OCI-M1 (cell line): Measurements from ENCODE around the gene COQ10A.
"Not testable (repeated sequence)": the region's sequence is repeated elsewhere in the genome, so short reads cannot be mapped to it uniquely, and the experiment has no call there.

Source experiments
- DNase-seq: peaks from one replicate; lab custom pipeline; 2025; lab: John Stamatoyannopoulos, UW

Gene COQ10A

DNA sequence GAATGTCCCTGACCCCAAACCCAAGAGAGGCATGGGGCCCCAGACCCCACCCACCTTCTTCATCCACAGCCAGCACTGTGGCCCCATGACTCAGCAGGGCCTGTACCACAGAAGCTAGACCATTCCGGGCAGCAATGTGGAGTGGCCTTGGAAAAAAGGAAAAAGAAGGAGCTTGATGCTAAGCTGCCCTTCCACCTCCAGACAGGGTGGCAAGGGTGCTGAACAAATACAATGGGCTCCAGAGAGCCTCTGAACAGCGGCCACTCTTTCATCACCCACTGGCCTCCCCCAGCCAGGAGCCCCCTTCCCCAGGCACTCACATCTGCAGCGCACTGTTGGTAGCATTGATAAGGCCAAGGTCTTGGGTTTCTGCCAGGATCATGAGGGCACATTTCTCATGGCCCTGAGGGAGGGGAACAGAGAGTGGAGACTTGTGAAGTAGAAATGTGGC is 23.0 kb upstream of the COQ10A start:
- peak; percentile 91 for DNase-seq

DNA sequence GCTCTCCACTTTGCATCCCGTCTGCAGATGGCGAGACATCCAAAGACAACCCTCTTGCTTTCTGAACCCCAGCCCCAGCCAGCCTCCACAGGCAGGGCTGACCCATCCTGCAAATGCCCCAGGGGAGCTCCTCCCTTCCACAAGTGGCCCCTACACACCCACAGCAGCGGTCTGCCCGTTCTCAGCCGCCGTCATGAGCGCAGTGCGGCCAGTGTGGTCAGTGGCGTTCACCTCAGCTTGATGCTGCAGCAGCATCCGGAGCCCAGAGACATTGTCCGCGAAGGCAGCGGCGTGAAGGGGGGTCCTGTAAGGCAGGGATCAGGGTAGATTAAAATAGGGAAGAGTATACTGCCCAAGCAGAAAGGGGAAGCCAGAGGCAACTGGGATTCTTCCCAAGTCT is 22.2 kb upstream of the COQ10A start:
- DNase-seq, result no peak

DNA sequence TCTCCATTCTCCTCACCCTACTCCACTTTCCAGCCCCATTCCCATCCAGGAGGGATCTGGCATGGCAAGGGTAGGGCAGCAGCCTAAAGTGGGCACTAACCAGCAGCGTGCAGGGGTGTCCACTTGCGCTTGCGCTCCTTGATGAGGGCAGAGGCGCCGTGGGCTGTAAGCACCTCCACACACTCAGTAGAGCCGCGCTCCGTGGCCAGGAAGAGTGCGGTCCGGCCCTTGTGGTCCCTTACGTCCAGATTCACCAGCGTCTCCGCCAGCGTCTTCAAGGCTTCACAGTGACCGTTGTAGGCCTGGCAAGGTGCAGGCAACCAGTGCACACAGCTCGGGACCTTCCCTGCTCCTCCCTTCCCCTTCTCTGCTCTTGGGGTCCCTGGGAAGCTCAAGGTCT is 18.8 kb upstream of the COQ10A start:
- DNase-seq, result no peak

DNA sequence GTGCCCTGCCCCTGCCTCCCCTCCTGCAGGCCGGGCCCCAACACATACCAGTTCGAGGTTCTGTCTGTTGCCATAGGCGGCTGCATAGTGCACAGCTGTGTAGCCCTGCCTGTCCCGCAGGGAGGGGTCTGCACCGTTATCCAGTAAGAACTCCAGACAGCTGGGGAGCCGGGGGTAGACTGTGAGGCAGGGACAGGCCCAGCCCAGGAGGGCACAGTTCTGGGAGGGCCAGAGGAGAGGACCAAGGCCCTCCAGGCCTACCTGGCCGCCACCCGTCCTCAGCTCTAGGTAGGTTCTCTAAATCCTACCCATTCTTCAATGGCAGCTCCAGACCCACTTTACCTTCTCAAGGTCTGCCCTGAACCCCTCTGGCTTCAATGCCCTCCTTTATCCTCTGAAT is 18.0 kb upstream of the COQ10A start:
- DNase-seq, result no peak

- no peak for DNase-seq
Measured at GRCh38 chr12:56252649-56253048, 14.1 kb upstream of the COQ10A start.

- DNase-seq, result no peak
Measured at GRCh38 chr12:56253091-56253490, 13.7 kb upstream of the COQ10A start.

GRCh38 chr12:56255671-56256070 is 11.1 kb upstream of the COQ10A start:
- DNase-seq, result no peak

DNA sequence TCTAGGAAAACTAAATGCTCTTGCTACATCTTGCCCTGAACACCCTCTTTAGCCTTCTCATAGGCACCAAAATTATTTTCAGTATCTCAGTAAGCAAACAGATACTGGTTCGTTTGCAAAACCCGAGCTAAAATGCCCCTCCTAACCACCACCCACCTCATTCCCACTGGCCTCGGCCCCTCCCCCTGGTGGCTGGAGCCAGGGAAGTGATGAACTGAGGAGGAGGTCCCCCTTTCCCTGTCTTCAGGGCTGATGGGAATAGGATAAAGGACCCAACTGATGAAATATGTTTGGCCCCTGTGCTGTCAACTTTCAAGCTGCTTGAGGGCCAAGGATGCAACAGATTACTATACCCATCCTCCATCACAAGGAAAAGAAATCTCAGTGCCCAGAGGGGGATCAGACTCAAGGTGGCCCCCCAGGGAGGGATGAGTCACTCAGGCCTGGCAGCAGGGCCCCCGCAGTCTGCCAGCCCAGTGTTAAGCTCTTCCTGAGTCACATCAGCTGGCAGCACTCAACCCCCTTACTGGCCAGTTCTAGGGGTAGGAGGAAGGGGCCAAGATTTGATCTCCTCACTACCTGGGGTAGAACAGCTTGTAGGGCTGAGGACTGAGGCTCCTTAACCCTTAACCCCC is 10.3 kb upstream of the COQ10A start:
- no peak for DNase-seq

DNA sequence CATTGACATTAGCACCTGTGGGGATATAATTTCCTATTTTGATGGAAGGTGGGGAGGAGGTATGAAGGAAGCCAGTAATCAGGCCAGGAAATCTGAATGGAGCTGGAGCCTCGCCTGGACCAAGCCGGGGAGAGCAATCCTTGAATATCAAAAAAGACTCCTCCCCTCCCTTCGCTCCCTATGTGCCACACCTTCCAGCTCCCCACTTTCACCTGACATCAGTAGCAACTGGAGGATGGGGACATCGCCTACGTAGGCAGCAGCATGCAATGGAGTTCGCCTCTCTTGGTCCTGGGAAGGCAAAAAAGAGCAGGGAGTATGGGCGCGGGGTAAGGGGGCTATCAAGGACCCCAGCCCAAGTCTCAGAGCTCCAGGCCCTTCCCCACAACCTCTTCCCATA is 9.7 kb upstream of the COQ10A start:
- no peak for DNase-seq

DNA sequence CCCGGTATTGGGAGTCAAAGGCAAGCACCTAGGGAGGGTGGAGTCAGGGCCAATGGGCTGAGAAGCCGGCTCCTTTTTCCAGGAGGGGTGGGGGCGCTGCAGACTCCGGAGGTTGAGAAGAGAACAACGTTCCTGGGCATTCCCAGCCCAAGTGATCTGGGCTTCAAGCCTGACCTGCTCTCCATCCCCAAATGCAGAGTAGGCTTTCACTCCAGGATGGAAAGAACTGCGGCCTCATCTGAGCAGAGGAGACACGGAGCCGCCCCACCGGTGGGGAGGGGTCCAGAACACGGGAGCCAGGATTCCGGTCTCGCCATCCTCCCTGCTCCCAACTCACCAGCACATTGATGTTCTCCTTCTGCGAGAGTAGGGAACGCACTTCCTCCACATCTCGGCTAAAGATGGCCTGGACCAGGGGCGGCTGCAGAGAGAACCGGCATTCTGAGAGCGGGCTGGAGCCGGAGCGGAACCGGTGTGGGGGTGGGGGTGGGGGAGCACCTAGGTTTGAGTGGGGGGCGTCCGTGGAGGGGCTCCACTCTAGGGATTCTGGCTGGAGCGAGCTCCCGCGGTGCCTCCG is 9.2 kb upstream of the COQ10A start:
- DNase-seq, result peak; percentile 59

DNA sequence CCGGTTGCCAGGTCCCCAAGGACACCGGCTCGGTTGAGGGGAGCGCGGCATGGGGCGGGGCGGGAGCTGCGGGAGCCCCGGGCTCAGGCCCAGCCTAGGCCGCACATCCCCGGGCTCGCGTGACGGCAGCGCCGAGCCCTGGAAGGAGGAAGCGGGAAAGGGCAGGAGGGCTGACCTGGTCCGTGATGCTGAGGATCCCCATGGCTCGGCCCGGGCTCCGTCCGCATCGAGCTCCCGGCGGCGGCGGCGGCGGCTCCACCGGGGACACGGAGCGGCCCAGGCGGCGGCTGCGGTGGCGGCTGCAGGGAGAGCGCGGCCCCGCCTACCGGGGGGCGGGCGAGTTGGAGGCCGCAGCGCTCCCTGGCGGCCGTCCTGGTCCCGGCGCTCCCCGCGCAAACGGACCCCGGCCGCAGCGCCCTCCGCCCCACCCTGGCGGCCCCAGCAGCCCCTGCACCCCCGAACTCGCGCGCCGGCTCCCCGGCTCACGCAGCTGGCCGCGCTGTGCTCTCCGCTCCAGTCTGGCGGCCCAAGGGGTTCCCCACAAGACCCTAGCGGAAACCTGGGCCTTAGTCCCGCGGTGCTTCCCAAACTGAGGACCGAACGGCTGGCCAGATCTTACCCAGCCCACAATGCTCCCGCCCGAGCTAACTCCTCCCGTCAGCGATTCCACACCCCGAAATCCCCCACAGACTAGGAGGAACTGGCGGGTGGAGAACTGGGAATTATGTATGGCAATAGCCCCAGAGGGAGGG is 8.5 kb upstream of the COQ10A start, which contains the start of gene ANKRD52:
ANKRD52 (minus strand) TSS at position 317 of the 752 bp plus-strand sequence; CDS start at position 202, 115 bp downstream.
- DNase-seq, result peak; percentile 86

DNA sequence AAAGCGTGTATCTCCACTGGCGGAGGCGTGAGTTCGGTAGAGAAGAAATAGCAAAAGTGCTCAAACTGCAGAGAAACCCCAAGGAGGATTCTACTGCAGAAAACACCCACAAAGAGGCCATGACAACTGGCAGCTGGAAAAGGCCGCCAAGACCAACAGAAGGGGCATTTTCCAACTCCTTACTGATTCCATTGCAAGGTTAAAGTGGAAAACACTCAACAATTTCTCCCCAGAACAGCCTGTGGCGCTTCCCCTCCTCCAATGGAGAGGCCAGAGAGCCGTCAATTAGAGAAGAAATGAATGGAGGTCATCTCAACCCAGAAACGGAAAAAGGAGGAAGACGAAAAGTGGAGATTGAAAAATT is 7.9 kb upstream of the COQ10A start:
- no peak for DNase-seq

- DNase-seq, result no peak
Measured at GRCh38 chr12:56260380-56260779, 6.4 kb upstream of the COQ10A start.

DNA sequence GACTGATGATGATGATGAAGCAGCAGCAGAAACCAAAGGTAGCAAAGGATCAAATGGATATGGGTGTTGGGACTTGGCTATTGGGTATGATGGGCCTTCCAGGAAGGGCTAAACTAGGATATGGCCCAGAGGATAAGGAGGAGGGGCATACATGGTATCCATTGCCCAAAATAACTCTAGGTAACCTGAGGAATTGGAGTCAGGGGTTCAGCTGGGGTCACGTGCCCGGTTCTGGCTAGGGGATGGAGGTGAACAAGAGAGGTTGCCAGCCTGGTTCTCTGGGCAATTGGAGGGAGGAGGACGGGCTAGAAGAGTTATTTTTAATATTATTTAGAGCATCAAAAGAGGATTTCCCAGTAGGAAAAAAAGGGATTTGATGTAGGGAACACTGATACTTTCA is 5.8 kb upstream of the COQ10A start:
- DNase-seq, result no peak

DNA sequence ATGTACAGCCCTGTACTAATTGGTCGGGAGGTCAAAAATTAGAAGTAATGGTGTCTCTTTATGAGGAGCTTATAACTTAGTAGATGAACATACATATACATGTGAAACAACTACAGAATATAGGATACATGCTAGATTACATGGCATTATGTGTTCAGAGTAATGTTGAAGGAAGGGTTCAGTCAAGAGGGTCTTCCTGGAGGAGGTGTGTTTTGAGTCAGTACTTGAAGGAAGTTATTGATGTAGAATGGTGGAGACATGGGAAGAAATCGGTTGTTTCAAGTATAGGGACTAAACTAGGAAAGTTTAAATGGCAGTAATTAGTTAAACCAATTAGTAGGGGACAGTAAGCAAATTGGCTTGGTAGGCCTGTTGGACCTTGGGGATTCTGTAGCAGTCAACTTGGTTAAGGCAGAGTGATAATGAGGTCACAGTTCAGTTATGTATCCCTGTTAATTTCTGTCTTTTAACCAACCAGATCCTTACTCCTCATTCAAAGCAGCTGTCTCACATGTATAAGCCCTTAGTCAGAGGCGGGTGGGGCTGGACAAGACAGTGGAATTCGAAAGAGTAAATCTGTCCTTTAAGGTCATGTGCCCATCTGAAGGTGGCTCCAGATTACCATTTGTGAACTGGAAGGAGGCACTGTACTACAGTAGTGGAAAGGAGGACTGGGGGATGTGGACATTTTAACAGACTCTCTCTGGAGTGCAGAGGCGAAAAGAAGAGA is 5.1 kb upstream of the COQ10A start:
- peak; percentile 11 for DNase-seq

DNA sequence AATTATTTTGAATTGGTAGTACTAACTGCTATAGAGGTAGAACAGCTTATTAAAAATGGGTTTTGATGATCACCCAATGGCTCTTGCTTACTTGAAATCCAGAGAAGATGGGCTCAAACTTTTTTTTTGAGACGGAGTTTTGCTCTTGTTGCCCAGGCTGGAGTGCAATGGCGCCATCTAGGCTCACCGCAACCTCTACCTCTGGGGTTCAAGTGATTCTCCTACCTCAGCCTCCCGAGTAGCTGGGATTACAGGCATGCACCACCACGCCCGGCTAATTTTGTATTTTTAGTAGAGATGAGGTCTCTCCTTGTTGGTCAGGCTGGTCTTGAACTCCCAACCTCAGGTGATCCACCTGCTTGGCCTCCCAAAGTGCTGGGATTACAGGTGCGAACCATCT is 3.8 kb upstream of the COQ10A start:
- peak; percentile 21 for DNase-seq

DNA sequence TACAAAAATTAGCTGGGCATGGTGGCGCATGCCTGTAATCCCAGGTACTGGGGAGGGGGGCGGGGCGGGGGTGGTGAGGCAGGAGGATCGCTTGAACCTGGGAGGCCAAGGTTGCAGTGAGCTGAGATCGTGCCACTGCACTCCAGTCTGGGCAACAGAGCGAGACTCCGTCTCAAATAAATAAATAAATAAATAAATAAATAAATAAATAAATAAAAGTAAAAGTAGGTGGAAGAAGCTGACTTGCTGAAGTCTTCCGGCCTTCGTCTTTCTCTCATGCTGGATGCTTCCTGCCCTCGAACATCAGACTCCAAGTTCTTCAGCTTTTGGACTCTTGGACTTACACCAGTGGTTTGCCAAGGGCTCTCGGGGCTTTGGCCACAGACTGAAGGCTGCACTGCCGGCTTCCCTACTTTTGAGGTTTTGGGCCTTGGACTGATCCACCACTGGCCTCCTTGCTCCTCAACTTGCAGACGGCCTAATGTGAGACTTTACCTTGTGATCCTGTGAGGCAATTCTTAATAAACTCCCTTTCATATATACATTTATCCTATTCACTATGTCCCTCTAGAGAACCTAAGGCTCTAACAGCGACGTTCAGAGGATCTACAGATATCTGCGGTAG is 562 bp upstream of the COQ10A start:
- not testable (repeated sequence) for DNase-seq

DNA sequence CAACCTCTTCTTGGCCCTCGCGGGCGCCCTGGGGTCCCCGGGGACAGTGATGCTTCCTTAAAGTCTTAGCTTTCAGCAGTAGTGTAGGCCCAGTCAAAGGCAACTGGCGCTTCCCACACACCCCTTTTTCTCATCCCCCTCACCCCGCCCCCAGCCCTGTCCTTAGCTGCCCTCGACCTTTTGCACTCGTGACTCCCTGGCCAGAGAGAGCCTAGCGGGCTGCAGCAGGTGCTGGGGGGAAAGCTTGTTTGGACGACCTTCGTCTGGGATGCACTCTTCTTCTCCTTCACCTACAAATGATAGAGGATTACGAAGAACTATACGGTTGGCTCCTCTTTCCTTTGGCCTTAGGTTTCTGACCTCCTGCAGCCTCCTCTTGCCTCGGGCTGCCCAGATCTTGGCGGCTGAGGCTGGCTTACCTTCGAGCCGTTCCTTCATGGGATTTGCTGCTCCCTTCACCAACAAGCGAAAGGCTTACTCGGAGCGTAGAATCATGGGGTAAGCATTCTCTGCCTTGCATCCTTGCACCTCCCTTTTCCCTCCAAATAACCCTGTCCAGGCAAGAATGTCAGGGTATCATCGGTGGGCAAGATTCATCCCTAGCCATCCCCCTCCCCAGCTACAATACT is 815 bp downstream of the COQ10A start:
- peak; percentile 53 for DNase-seq

DNA sequence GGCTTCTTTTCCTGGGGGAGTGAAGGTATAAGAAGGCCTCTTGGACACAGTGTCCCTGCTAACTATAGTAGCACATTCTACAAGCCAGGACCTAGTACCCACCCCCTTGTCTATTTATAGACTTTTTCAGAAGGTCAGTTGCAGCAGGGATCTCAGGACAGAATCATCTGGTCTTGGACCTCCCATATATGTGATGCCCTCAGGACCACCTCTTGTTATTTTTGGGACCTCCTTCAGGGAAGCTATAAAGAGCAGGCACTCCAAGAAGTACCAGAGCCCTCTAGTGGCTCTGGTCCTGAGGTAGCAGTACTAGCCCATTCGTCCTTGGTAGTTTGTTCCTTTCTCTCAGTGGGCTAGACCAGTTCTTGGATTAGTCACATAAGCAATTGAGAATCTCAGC is 4.3 kb downstream of the COQ10A start:
- peak; percentile 51 for DNase-seq

DNA sequence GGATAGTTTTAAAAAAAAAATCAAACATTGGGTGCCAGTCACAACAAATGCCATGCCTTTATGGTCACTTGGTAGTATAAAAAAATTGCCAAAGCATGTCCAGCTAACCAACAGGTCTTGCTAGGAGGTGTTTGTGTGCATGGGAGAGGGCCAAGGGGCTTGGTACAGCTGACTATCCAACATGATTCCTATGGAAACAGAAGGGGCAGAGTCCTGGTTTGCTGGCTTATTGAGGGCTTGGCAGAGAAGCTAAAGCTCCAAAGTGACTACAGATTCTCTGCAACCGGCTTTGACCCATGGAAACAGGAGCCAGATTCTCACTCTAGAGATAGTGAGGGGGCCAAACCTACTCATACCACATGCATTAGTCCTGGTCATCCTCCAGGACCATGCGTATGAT is 5.7 kb downstream of the COQ10A start:
- not testable (repeated sequence) for DNase-seq

DNA sequence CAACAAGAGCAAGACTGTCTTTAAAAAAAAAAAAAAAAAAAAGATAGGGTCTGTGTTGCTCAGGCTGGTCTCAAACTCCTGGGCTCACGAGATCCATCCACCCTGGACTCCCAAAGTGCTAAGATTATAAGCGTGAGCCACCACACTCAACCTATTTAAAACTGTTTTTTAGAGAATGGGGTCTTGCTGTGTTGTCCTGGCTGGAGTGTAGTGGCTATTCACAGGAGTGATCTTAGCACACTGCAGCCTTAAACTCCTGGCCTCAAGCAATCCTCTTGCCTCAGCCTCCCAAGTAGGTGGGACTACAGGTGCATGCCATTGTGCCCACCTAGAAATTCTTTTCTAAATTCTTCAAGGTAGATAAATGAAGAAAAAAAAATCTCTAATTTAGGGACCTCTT is 7.6 kb downstream of the COQ10A start:
- DNase-seq, result no peak

DNA sequence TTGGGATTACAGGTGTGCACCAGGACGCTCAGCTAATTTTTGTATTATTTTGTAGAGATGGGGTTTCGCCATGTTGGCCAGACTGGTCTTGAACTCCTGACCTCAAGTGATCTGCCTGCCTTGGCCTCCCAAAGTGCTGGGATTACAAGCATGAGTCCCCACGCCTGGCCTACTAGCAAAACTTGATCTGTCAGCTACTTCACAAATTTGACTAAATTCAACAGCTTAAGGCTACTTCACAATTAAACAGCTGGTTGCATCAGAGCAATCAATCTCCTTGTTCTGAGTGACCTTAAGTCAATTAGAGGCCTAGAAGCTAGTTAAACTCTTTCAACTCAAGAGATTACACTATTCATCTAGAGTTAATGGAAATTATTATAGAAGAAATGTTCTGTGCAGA is 12.2 kb downstream of the COQ10A start:
- no peak for DNase-seq
